ENCODE data around the gene UST. TPM values are rescaled to one million over a fixed set of nuclear protein-coding genes. Genes with fewer than 3 reads are reported as not detected.

Gene UST
- total and polyA plus RNA-seq, 9 of the 15 experiments (the other 6 are each of a cell fraction or from before 2014, with no cell fraction given), result 0.04 to 0.10 TPM; not detected in 7

- H4K20me1 ChIP-seq (replicated peaks; ENCODE audit: control insufficient read depth, insufficient read depth, low read length), result no peaks in the 10 kb centered on the region
- no peaks in the 10 kb centered on the region for H3K36me3 ChIP-seq (ENCODE audit: control insufficient read depth, insufficient read depth, low read length)
- in situ Hi-C loops (cut with MboI) (no loop called here), intact Hi-C loops (cut with micrococcal nuclease) (no loop called here)
- CTCF ChIA-PET (ENCODE audit: low intra/inter-chr PET ratio), result no interaction called here
- H3K9me3 ChIP-seq (replicated peaks; ENCODE audit: control insufficient read depth, insufficient read depth, low read depth, low read length), result no peaks in the 10 kb centered on the region
- FAIRE-seq (peak; percentile 65), DNase-seq (ENCODE audit: extremely low read depth in 1 of 4, low spot score in 3 of 4) (no peak), ATAC-seq (no peak; the same call in 2 of the 3 replicates)
- no peak overlapping the region for H3K27ac ChIP-seq (ENCODE audit: extremely low read depth, low read depth, low read length)
- BruUV-seq (replicated peaks), result no TSS peak
- WGBS (ENCODE audit: insufficient coverage, low coverage, missing lambda C conversion rate), result 5% methylated on average over 5 of the region's 5 CpGs
- no peak overlapping the region for H2AFZ ChIP-seq (ENCODE audit: low read depth, low read length)
- no peak overlapping the region for H3K4me3 ChIP-seq
- H3K79me2 ChIP-seq (ENCODE audit: control insufficient read depth, insufficient read depth, low read length), result no peaks in the 10 kb centered on the region
- no peak overlapping the region for H3K4me2 ChIP-seq (ENCODE audit: insufficient read depth, low read length)
- H3K27me3 ChIP-seq (ENCODE audit: control insufficient read depth in 2 of 2, insufficient read depth in 2 of 2, low read length in 2 of 2), result peaks cover 21 to 27% of the 10 kb centered on the region in 2 experiments
- no peak overlapping the region for H3K9ac ChIP-seq (ENCODE audit: insufficient read depth in 1 of 2, low read depth in 2 of 2, low read length in 2 of 2)
- H3K4me1 ChIP-seq (replicated peaks in 1 of 2; ENCODE audit: control insufficient read depth in 2 of 2, insufficient read depth in 2 of 2, low read length in 2 of 2), result no peaks in the 10 kb centered on the region; a peak in 1 of 5 replicates
- no peak for TF ChIP-seq ZBTB8A (IDR thresholded peaks at IDR 0.05; ENCODE audit: partially characterized antibody)
- no peak for TF ChIP-seq ETV1 (tag; conservative IDR thresholded peaks at IDR 0.05; ENCODE audit: low read depth)
- TF ChIP-seq TRIM24 (IDR thresholded peaks at IDR 0.05), result 0 out of 4 replicates have a peak, but pooled peaks of 1 of the 2 experiments have one; percentile 34
- TF ChIP-seq ARID1B (IDR thresholded peaks at IDR 0.05), result 0 out of 2 replicates have a peak, but pooled peaks have one; percentile 13
- TF ChIP-seq ZBTB26 (CRISPR knock-in tag; IDR thresholded peaks at IDR 0.05), result no peak
- TF ChIP-seq ETS2 (tag; IDR thresholded peaks at IDR 0.05; ENCODE audit: borderline replicate concordance, poor library complexity, severe bottlenecking), result no peak
- TF ChIP-seq CEBPB (tag; IDR thresholded peaks at IDR 0.05), result peak; percentile 35; the same call in 1 of the 2 replicates
- TF ChIP-seq DPF2 (IDR thresholded peaks at IDR 0.05), result 0 out of 2 replicates have a peak, but pooled peaks have one; percentile 26
- TF ChIP-seq ZNF398 (CRISPR knock-in tag; IDR thresholded peaks at IDR 0.05), result no peak
- POLR2A ChIA-PET, result no interaction called here
- no peaks in the 10 kb centered on the region for H3K9me1 ChIP-seq (ENCODE audit: control insufficient read depth, insufficient read depth, low read length)
Measured at GRCh38 chr6:149055195-149055899, 308.5 kb downstream of the UST start.
